Fibroblast of mammary gland (primary cell): Measurements from ENCODE around the gene BCAM.

Source experiments
- DNase-seq: peaks from one replicate; pipeline ENCODE4 v3.0.0-alpha.2; 2010; ENCODE audit warnings: low read depth
- H3K4me3 ChIP-seq: 2 replicates; pipeline ENCODE4 v1.5.1; 2011; ENCODE audit warnings: low read depth, mild to moderate bottlenecking, low read length, moderate library complexity; ENCODE audit not compliant: control insufficient read depth
- CTCF ChIP-seq: conservative IDR thresholded peaks from 2 replicates; pipeline ENCODE4 v1.5.1; 2011; ENCODE audit warnings: low read depth, low read length, inconsistent platforms; ENCODE audit not compliant: control insufficient read depth, insufficient read depth

The BCAM gene

GRCh38 chr19:44818466-44819031, 9.6 kb downstream of the BCAM start:
- no peak for DNase-seq
- no peak overlapping the region for H3K4me3 ChIP-seq
- no peak for TF ChIP-seq CTCF

GRCh38 chr19:44819246-44819832, 10.4 kb downstream of the BCAM start:
- no peak for TF ChIP-seq CTCF
- DNase-seq: no peak
- H3K4me3 ChIP-seq: no peak overlapping the region

GRCh38 chr19:44820648-44821609, 12.0 kb downstream of the BCAM start:
- DNase-seq: peak; percentile 32

GRCh38 chr19:44822177-44822576, 13.3 kb downstream of the BCAM start:
- TF ChIP-seq CTCF: no peak
- no peak for DNase-seq
- H3K4me3 ChIP-seq: no peak overlapping the region

More at GRCh38 chr19:44820648-44821609, 12.0 kb downstream of the BCAM start:
- H3K4me3 ChIP-seq: no peak overlapping the region
- no peak for TF ChIP-seq CTCF

- no peak overlapping the region for H3K4me3 ChIP-seq
- TF ChIP-seq CTCF: no peak
- no peak for DNase-seq
These were observed 13.9 kb downstream of the BCAM start for GRCh38 chr19:44822670-44823372.

GRCh38 chr19:44823373-44823698, 14.4 kb downstream of the BCAM start:
- no peak for TF ChIP-seq CTCF
- no peak overlapping the region for H3K4me3 ChIP-seq
- DNase-seq: no peak
